ENCODE results near the gene TTC32.

The TTC32 gene

GRCh38 chr2:19885791-19886190 is 16.0 kb downstream of the TTC32 start:
- Histone ChIP-seq H3K27ac (ENCODE audit: low read depth, low read length, poor library complexity, severe bottlenecking) (no peak overlapping the region), H3K9ac (ENCODE audit: low read length) (no peak overlapping the region), H3K27me3 (ENCODE audit: insufficient read depth, low read length) (no peaks in the 10 kb centered on the region), H3F3A (ENCODE audit: insufficient read depth, low read length) (no peaks in the 10 kb centered on the region), H3K4me3 (ENCODE audit: low read depth, low read length, poor library complexity, severe bottlenecking) (no peak overlapping the region), H4K20me1 (ENCODE audit: insufficient read depth, low read length) (no peaks in the 10 kb centered on the region), H3K9me2 (ENCODE audit: low read depth, low read length) (no peaks in the 10 kb centered on the region), H3K36me3 (ENCODE audit: insufficient read depth, low read length) (no peaks in the 10 kb centered on the region), H3K79me2 (ENCODE audit: insufficient read depth, low read length) (no peaks in the 10 kb centered on the region), H3K4me1 (ENCODE audit: insufficient read depth, low read length, severe bottlenecking) (no peaks in the 10 kb centered on the region), H3K4me2 (ENCODE audit: low read length) (no peak overlapping the region), H3K9me3 (ENCODE audit: low read length) (no peaks in the 10 kb centered on the region), H2AFZ (ENCODE audit: low read length) (no peak overlapping the region)
- TF ChIP-seq, protein P1, sequence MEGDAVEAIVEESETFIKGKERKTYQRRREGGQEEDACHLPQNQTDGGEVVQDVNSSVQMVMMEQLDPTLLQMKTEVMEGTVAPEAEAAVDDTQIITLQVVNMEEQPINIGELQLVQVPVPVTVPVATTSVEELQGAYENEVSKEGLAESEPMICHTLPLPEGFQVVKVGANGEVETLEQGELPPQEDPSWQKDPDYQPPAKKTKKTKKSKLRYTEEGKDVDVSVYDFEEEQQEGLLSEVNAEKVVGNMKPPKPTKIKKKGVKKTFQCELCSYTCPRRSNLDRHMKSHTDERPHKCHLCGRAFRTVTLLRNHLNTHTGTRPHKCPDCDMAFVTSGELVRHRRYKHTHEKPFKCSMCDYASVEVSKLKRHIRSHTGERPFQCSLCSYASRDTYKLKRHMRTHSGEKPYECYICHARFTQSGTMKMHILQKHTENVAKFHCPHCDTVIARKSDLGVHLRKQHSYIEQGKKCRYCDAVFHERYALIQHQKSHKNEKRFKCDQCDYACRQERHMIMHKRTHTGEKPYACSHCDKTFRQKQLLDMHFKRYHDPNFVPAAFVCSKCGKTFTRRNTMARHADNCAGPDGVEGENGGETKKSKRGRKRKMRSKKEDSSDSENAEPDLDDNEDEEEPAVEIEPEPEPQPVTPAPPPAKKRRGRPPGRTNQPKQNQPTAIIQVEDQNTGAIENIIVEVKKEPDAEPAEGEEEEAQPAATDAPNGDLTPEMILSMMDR (IDR thresholded peaks at IDR 0.05; ENCODE audit: low read length) = no peak
- no peak for TF ChIP-seq EZH2 (IDR thresholded peaks at IDR 0.05; ENCODE audit: borderline replicate concordance, low read length)

- Histone ChIP-seq H3K27me3 (ENCODE audit: insufficient read depth, low read length) (no peaks in the 10 kb centered on the region), H3F3A (ENCODE audit: insufficient read depth, low read length) (no peaks in the 10 kb centered on the region), H4K20me1 (ENCODE audit: insufficient read depth, low read length) (no peaks in the 10 kb centered on the region), H3K27ac (ENCODE audit: low read depth, low read length, poor library complexity, severe bottlenecking) (no peak overlapping the region), H3K9me2 (ENCODE audit: low read depth, low read length) (no peaks in the 10 kb centered on the region), H2AFZ (ENCODE audit: low read length) (no peak overlapping the region), H3K4me1 (ENCODE audit: insufficient read depth, low read length, severe bottlenecking) (no peaks in the 10 kb centered on the region), H3K36me3 (ENCODE audit: insufficient read depth, low read length) (no peaks in the 10 kb centered on the region), H3K4me2 (ENCODE audit: low read length) (no peak overlapping the region), H3K9ac (ENCODE audit: low read length) (no peak overlapping the region), H3K79me2 (ENCODE audit: insufficient read depth, low read length) (no peaks in the 10 kb centered on the region), H3K4me3 (ENCODE audit: low read depth, low read length, poor library complexity, severe bottlenecking) (no peak overlapping the region), H3K9me3 (ENCODE audit: low read length) (no peaks in the 10 kb centered on the region)
- TF ChIP-seq EZH2 (IDR thresholded peaks at IDR 0.05; ENCODE audit: borderline replicate concordance, low read length) = no peak
- TF ChIP-seq, protein P1 (IDR thresholded peaks at IDR 0.05; ENCODE audit: low read length) = no peak
Observed at GRCh38 chr2:19883971-19884720, 17.6 kb downstream of the TTC32 start.

DNA sequence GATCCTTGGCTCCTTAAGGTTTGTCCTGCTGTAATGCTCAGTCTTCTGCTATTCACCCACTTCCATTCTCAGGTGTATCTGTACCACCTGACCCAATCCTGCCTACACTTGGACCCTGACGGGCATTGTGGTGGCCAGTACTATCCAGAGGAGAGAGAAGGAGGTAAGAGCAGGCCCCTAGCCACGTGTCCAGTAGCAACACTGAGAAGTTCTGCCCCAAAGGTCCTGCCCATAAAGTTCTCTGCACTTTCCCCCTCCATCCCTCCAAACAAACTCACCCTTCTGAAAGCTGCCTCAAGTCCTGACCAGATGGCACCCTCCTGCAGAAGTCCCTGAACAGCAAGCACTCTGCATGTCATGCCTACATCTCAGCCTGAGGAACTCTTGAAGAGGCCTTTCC is 18.3 kb downstream of the TTC32 start:
- H3F3A ChIP-seq (ENCODE audit: insufficient read depth, low read length) = no peaks in the 10 kb centered on the region
- no peak overlapping the region for H2AFZ ChIP-seq (ENCODE audit: low read length)
- H3K4me2 ChIP-seq (ENCODE audit: low read length) = no peak overlapping the region
- no peaks in the 10 kb centered on the region for H3K9me3 ChIP-seq (ENCODE audit: low read length)
- H3K4me1 ChIP-seq (ENCODE audit: insufficient read depth, low read length, severe bottlenecking) = no peaks in the 10 kb centered on the region
- no peak overlapping the region for H3K9ac ChIP-seq (ENCODE audit: low read length)
- no peaks in the 10 kb centered on the region for H3K36me3 ChIP-seq (ENCODE audit: insufficient read depth, low read length)
- H3K4me3 ChIP-seq (ENCODE audit: low read depth, low read length, poor library complexity, severe bottlenecking) = no peak overlapping the region
- H3K27ac ChIP-seq (ENCODE audit: low read depth, low read length, poor library complexity, severe bottlenecking) = no peak overlapping the region
- H3K9me2 ChIP-seq (ENCODE audit: low read depth, low read length) = no peaks in the 10 kb centered on the region
- H4K20me1 ChIP-seq (ENCODE audit: insufficient read depth, low read length) = no peaks in the 10 kb centered on the region
- H3K27me3 ChIP-seq (ENCODE audit: insufficient read depth, low read length) = no peaks in the 10 kb centered on the region
- no peak for TF ChIP-seq EZH2 (IDR thresholded peaks at IDR 0.05; ENCODE audit: borderline replicate concordance, low read length)
- TF ChIP-seq, protein P1 (IDR thresholded peaks at IDR 0.05; ENCODE audit: low read length) = no peak
- no peaks in the 10 kb centered on the region for H3K79me2 ChIP-seq (ENCODE audit: insufficient read depth, low read length)

All from OCI-LY1 (cell line).